Stomach smooth muscle (tissue), 2 donors: ENCODE measurements around the gene CADPS.

Experiments
- H3K27ac ChIP-seq: one replicate; pipeline ENCODE4 v1.7.0; 2013; ENCODE audit warnings: mild to moderate bottlenecking, low read length, inconsistent platforms
- H3K27me3 ChIP-seq, 2 donors: one replicate each; pipeline ENCODE4 v1.7.0; 2013; ENCODE audit warnings: low read length in 2 of 2; ENCODE audit not compliant: insufficient read depth in 2 of 2, control insufficient read depth in 1 of 2
- H3K36me3 ChIP-seq, 2 donors: one replicate each; pipeline ENCODE4 v1.7.0; 2013; ENCODE audit warnings: low read length in 2 of 2; ENCODE audit not compliant: control insufficient read depth in 2 of 2, insufficient read depth in 2 of 2
- H3K4me1 ChIP-seq: one replicate; pipeline ENCODE4 v1.7.0; 2013; ENCODE audit warnings: low read length; ENCODE audit not compliant: control insufficient read depth, insufficient read depth
- H3K4me3 ChIP-seq, 2 donors: one replicate each; pipeline ENCODE4 v1.7.0; 2013; ENCODE audit warnings: low read length in 2 of 2
- H3K9ac ChIP-seq, 2 donors: one replicate each; pipeline ENCODE4 v1.7.0; 2013; ENCODE audit warnings: low read length in 2 of 2, mild to moderate bottlenecking in 1 of 2
- H3K9me3 ChIP-seq, 2 donors: one replicate each; pipeline ENCODE4 v1.7.0; 2013; ENCODE audit warnings: low read length in 2 of 2; ENCODE audit not compliant: control insufficient read depth in 2 of 2
- donor health status: healthy.
- donor health status: Pancreatic carcinoma.

The CADPS gene

DNA sequence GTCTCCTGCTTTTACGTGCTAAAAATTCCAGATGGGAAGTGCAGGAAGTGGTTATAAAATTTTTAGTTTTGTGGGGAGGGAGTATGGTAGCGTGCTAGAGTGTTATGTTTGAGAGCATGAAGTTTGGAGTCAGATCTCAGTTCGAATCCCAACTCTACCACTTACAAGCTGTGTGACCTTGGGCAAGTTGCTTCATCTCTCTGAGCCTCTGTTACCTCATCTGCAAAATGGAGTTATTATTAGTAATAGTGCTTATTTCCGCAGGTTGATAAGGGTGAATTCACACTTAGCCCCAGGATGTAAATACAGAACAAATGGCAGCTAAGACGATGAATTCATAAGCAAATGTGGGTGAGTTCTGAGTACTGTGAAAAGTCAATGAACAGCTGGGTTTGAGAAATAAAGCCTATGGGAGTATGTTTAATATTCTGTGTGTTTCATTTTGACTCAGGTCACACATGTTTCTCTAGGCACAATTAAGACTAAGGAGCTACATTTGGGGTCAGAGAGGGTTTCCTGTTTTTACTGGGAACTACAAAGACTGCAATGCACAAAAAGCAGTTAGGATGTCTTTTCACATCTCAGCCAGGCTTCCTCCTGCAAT lies 428.8 kb downstream of the CADPS start:
- no peak overlapping the region for H3K27ac ChIP-seq
- H3K4me3 ChIP-seq: no peak overlapping the region
- no peaks in the 10 kb centered on the region for H3K36me3 ChIP-seq
- no peaks in the 10 kb centered on the region for H3K9me3 ChIP-seq
- no peaks in the 10 kb centered on the region for H3K4me1 ChIP-seq
- no peak overlapping the region for H3K9ac ChIP-seq
- no peaks in the 10 kb centered on the region for H3K27me3 ChIP-seq

DNA sequence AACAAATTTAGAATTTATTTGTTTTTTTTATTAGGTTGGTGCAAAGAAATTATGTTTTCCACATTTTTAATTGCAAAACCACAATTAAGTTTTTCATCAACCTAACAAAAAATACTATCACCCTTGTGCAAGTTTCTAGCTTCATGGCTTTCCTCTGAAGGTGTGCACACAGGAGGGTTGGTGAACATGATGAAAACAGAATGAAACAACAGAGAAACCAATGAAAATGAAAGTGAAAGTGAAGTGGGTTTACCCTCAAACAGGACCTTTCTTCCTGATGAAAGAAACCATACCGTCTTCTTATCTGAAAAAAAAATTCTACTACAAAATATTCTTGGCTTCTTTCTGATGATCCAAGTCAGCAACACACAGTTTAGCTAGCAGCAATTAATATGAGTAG lies 429.9 kb downstream of the CADPS start:
- no peaks in the 10 kb centered on the region for H3K4me1 ChIP-seq
- H3K27ac ChIP-seq: no peak overlapping the region
- H3K36me3 ChIP-seq: no peaks in the 10 kb centered on the region
- no peak overlapping the region for H3K4me3 ChIP-seq
- H3K9me3 ChIP-seq: no peaks in the 10 kb centered on the region
- no peak overlapping the region for H3K9ac ChIP-seq
- H3K27me3 ChIP-seq: no peaks in the 10 kb centered on the region

DNA sequence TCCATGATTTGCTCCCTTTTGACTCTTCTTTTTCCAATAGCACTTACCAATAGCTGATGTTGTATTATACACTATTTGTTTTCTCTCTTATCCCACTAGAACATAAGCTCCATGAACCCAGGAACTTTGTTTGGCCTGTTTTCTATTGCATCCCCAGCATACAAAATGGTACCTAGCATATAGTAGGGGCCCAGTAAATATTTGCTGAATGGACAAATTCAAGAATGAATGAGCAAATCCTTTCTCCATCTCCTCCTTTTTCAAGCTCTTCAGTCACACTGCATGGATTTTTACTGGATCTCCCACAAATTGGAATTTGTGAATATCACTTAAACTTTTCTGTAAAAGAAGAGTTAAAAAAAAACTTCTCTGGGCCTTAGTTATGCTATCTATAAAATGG lies 435.2 kb downstream of the CADPS start:
- H3K27me3 ChIP-seq: no peaks in the 10 kb centered on the region
- H3K36me3 ChIP-seq: no peaks in the 10 kb centered on the region
- H3K9ac ChIP-seq: no peak overlapping the region
- H3K27ac ChIP-seq: no peak overlapping the region
- H3K9me3 ChIP-seq: no peaks in the 10 kb centered on the region
- no peak overlapping the region for H3K4me3 ChIP-seq
- H3K4me1 ChIP-seq: no peaks in the 10 kb centered on the region

DNA sequence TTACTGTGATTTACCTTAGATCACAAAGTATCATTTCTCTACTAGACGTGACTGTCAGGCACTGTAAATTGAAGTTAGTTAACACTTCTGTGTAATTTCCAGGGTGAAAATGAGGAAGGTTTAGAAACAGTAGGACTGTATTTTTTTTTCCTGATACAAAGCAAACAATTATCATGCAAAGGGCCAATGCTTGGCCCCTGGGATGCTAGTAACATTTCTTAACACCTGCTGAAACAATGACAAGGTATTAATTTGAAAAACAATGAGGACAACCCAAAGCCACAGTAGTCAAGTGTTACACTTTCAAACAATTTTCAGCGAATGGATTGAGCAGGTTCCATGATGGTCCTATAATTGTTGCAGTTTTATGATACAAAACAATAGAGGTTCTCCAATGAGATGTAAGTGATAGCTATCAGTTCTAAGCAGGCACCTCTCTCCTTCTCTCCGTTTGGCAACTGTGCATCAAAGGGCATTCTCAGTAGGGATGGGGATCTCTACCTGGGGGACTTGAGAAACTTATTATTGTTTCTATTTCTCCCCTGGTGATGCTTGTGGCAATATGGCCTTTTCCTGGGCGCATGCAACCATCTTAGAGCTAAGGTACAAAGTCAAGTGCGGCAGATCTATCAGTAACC lies 435.9 kb downstream of the CADPS start:
- Histone ChIP-seq H3K4me1 (no peaks in the 10 kb centered on the region), H3K27ac (no peak overlapping the region), H3K9me3 (no peaks in the 10 kb centered on the region), H3K36me3 (no peaks in the 10 kb centered on the region), H3K9ac (no peak overlapping the region), H3K27me3 (no peaks in the 10 kb centered on the region), H3K4me3 (no peak overlapping the region)

DNA sequence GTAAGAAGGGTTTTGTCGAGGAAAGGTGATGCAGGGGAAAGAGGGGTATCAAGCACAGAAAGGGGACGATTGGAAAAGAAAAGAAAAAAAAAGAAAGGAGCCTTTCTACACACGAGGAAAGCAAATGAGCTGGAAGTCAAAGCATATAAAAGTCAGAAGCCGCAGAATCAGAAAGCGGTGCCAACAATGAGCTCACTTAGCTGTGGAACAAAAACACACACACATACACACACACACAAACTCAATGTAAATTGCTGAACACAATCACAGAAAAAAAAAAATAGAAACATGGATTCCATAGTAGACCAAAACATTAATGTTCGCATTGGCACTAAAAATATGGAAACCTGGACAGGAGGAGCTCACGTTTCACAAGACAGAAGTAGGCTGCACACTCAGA lies 438.4 kb downstream of the CADPS start:
- no peak overlapping the region for H3K27ac ChIP-seq
- no peaks in the 10 kb centered on the region for H3K27me3 ChIP-seq
- no peaks in the 10 kb centered on the region for H3K4me1 ChIP-seq
- no peak overlapping the region for H3K9ac ChIP-seq
- no peaks in the 10 kb centered on the region for H3K36me3 ChIP-seq
- no peak overlapping the region for H3K4me3 ChIP-seq
- H3K9me3 ChIP-seq: no peaks in the 10 kb centered on the region

DNA sequence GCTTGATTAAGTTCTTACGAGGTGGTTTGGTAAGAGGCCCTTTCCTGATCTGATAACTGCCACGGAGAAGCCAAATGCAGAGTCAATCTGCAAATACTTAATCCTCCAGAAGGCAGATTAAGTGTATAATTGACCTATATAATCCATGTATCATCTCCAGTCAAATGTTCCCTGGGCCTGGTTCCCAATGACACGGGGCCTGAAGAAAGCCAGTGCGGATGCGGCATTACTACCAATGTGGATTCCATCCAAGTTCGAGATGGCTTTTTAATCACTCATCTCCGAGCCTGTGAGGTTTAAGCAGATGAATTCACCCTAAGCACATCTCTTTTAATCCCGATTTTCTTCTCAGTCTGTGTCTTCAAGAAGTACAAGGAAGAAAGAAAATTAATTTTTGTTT lies 441.8 kb downstream of the CADPS start:
- no peak overlapping the region for H3K9ac ChIP-seq
- H3K9me3 ChIP-seq: no peaks in the 10 kb centered on the region
- H3K4me3 ChIP-seq: no peak overlapping the region
- no peaks in the 10 kb centered on the region for H3K27me3 ChIP-seq
- H3K27ac ChIP-seq: no peak overlapping the region
- H3K36me3 ChIP-seq: no peaks in the 10 kb centered on the region
- no peaks in the 10 kb centered on the region for H3K4me1 ChIP-seq

DNA sequence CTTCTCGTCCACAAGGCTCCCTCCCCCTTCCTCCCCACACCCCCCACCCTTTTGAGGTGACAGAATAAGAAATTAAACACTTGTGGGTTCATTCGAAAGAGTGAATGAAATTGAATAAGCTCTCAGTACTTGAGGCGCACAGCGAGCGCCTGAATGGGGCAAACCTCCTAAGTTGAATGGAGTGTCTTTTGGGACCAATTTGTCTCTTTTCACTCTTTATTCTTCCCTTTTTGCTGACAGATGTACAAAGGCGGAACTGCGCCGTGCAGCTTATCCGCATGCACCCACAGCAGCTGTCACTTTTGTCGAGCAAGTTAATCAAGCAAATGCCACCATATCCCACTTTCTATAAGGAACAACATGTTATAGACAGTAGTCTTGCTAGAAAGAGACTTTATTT lies 454.0 kb downstream of the CADPS start:
- Histone ChIP-seq H3K4me3 (no peak overlapping the region), H3K36me3 (no peaks in the 10 kb centered on the region), H3K4me1 (no peaks in the 10 kb centered on the region), H3K27me3 (peaks cover 0 to 2% of the 10 kb centered on the region in 2 donors), H3K9ac (no peak overlapping the region), H3K27ac (no peak overlapping the region), H3K9me3 (no peaks in the 10 kb centered on the region)

DNA sequence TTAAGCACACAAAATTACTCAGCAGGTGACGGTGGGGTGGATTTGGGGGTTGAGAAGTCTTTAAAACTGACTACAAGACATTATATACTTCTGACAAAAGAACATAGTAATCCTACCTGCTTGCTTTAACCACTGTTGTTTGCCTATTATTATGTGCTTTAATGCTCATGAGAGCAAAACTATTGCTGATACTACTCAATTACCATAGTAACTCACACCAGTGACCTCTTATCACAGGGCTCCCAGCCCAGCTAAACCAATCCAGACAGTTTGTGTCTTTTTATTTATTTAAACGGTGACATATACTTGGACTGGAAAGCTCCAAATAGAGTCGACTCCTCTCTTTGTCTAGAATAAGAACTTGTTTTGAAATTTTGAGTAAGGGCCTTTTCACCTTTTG lies 459.1 kb downstream of the CADPS start:
- H3K4me1 ChIP-seq: no peaks in the 10 kb centered on the region
- H3K27me3 ChIP-seq: no peaks in the 10 kb centered on the region
- no peaks in the 10 kb centered on the region for H3K36me3 ChIP-seq
- no peaks in the 10 kb centered on the region for H3K9me3 ChIP-seq
- no peak overlapping the region for H3K27ac ChIP-seq
- no peak overlapping the region for H3K4me3 ChIP-seq
- H3K9ac ChIP-seq: no peak overlapping the region

DNA sequence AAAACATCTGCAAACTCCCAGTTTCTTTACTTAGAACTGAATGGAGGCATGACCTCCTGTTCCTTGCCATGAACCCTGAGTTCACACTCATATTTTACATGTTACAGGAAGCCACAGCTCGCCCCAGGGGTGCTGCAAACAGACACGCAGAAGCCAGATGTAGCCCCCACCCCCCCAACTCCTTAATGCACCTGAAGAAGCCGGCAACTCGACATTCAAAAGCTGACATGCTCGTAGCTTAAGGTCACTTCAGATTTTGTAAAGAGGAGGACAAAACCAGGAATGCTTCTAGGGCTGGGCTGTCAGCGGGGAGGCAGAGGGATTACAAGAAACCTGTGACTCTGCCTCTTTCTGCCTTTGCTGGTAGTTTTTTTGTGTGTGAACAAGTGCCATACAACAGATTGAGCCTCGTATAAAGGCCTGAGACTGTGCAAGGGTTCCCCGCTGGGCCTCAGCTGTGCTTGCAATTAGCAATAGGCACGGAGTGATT lies 459.9 kb downstream of the CADPS start:
- Histone ChIP-seq H3K27me3 (no peaks in the 10 kb centered on the region), H3K27ac (no peak overlapping the region), H3K4me1 (no peaks in the 10 kb centered on the region), H3K9ac (no peak overlapping the region), H3K9me3 (no peaks in the 10 kb centered on the region), H3K36me3 (no peaks in the 10 kb centered on the region), H3K4me3 (no peak overlapping the region)

DNA sequence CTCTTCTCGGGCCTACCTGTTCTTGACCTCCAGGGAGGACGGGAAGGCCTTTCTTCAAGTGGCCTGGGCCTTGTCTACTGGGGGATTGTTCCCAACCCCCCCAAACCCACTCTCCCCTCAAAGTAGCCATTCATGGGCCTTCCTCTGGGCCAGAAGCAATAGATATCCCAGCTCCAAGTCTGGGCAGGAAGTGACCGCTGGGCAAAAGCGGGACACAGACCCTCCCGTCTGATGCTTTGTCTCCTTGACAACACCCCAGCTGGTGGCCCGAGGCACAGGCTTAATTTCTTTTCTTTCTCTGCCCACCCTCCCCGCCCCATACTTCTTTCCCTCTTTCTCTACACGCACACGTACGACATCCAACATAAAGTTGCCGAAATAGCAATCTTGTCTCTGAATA lies 460.4 kb downstream of the CADPS start:
- Histone ChIP-seq H3K4me3 (no peak overlapping the region), H3K36me3 (no peaks in the 10 kb centered on the region), H3K9ac (no peak overlapping the region), H3K27ac (no peak overlapping the region), H3K9me3 (no peaks in the 10 kb centered on the region), H3K27me3 (no peaks in the 10 kb centered on the region), H3K4me1 (no peaks in the 10 kb centered on the region)

DNA sequence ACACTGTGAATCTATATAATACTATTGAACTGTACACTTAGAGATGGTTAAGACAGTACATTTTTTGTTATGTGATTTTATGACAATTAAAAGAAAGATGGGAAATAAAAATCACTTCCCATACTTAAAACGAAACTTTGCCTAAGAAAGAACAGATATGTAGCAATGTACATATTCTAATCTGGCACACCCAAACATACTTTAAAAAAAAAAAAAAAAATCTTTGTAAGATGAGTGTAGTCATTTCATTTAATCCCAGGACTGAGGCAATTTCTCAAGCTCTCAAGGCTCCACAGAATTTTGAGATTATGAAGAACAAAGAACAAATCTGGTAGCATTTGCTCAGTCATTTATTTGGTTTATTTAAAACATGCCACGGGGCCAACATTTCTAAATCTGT lies 461.5 kb downstream of the CADPS start:
- H3K27ac ChIP-seq: no peak overlapping the region
- no peak overlapping the region for H3K9ac ChIP-seq
- H3K4me1 ChIP-seq: no peaks in the 10 kb centered on the region
- H3K36me3 ChIP-seq: no peaks in the 10 kb centered on the region
- H3K9me3 ChIP-seq: no peaks in the 10 kb centered on the region
- H3K27me3 ChIP-seq: no peaks in the 10 kb centered on the region
- H3K4me3 ChIP-seq: no peak overlapping the region
